Prostate gland (tissue), 2 donors: ENCODE results near the gene ASTL. TPM values are rescaled to one million over a fixed set of nuclear protein-coding genes. Genes with fewer than 3 reads are reported as not detected.

Experiments
- DNase-seq: peaks from one replicate; pipeline ENCODE4 v3.0.0-alpha.2; 2019; ENCODE audit warnings: low spot score
- H3K27ac ChIP-seq, 2 donors: fragments of 200-600 bp; sonication (generic); 2 replicates each; pipeline ENCODE4 v1.5.1; 2017 to 2019
- H3K27me3 ChIP-seq: fragments of 200-600 bp; sonication (generic); replicated peaks from 2 replicates; pipeline ENCODE4 v1.5.1; 2019; ENCODE audit not compliant: insufficient read depth
- H3K36me3 ChIP-seq, 2 donors: fragments of 200-600 bp; sonication (generic); 1 replicate in 1 of 2; 2 replicates in 1 of 2; pipeline versions ENCODE4 v1.5.1 to v1.8.1; 2017 to 2019
- H3K4me1 ChIP-seq: fragments of 200-600 bp; sonication (generic); replicated peaks from 2 replicates; pipeline ENCODE4 v1.5.1; 2019
- H3K4me3 ChIP-seq, 2 donors: fragments of 200-600 bp; sonication (generic); 2 replicates each; pipeline ENCODE4 v1.5.1; 2017 to 2019
- H3K9me3 ChIP-seq: fragments of 200-600 bp; sonication (generic); 2 replicates; pipeline ENCODE4 v1.5.1; 2017
- POLR2A ChIP-seq: fragments of 450-650 bp; IDR thresholded peaks from one replicate; pipeline ENCODE4 v1.6.1; 2016; ENCODE audit warnings: antibody characterized with exemption, mild to moderate bottlenecking
- POLR2AphosphoS5 ChIP-seq: sonication (generic); formaldehyde crosslinking; IDR thresholded peaks from one replicate; pipeline ENCODE4 v1.6.1; 2017; ENCODE audit warnings: antibody characterized with exemption
- WGBS: methylation state at CpG from one replicate; pipeline ENCODE4 v1.1.5; 2018; 5-methylcytosine and 5-hydroxymethylcytosine counted together
- intact Hi-C: fragments of 100-400 bp; cut with DNase I; formaldehyde crosslinking; loops from one replicate; pipeline ENCODE4 v1.14.2; 2022
- total RNA-seq, 2 donors: library from RNA; depleted of rRNA; stranded (reverse); fragments of >200 nt; gene quantifications; one replicate each; pipeline ENCODE4 v1.1.0, GENCODE V29; 2016
- TF ChIP-seq, protein P1 (sequence below), 4 experiments: fragments of 200-600 bp in 2 of 4; fragments of 450-650 bp in 2 of 4; sonication (generic) in 2 of 4; IDR thresholded peaks; 1 replicate in 3 of 4; 2 replicates in 1 of 4; pipeline ENCODE4 v1.5.1; 2016 to 2019; ENCODE audit warnings: antibody characterized with exemption in 4 of 4, mild to moderate bottlenecking in 2 of 4, moderate library complexity in 2 of 4

Gene ASTL
- total RNA-seq, 2 donors from 2014 or later = 0.57 TPM; not detected in 1

DNA sequence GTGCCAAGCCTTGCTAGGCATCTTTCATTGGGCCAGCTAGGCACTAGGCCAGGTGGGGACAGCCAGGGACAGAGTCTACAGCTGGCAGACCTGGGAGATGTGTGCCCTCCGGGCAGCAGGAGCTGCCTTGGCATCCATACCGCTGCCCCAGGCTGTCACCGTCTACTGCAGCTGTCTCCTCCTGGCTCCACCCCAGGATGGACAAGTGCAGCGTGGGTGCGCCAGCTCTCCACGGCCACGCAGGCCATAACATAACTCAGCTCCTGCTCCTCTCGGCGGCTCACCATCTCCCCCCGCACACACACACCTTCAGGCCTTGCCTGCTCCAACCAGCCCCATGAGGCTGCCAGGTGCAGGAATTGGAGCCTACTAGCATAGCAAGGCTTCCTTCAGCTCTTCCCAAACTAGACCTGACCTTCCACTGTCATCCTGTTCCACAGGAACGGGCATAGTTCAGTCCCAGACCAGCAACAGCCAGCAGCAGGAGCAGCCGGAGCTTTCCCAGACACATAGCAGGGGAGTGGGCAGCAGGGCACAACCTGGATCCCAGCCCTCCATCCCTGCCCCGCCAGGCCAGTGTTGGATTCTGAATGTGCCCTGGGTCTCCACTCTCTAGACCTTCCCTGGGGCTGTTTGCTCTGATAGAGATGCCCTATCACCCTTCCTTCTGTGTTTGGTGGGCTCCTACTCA is 19.5 kb downstream of the ASTL start:
- no peaks in the 10 kb centered on the region for H3K36me3 ChIP-seq
- no peaks in the 10 kb centered on the region for H3K27me3 ChIP-seq
- no peak overlapping the region for H3K4me3 ChIP-seq
- 40% methylated on average over 13 of the region's 13 CpGs for WGBS
- no peak for TF ChIP-seq POLR2AphosphoS5
- no peak for TF ChIP-seq POLR2A
- TF ChIP-seq, protein P1, sequence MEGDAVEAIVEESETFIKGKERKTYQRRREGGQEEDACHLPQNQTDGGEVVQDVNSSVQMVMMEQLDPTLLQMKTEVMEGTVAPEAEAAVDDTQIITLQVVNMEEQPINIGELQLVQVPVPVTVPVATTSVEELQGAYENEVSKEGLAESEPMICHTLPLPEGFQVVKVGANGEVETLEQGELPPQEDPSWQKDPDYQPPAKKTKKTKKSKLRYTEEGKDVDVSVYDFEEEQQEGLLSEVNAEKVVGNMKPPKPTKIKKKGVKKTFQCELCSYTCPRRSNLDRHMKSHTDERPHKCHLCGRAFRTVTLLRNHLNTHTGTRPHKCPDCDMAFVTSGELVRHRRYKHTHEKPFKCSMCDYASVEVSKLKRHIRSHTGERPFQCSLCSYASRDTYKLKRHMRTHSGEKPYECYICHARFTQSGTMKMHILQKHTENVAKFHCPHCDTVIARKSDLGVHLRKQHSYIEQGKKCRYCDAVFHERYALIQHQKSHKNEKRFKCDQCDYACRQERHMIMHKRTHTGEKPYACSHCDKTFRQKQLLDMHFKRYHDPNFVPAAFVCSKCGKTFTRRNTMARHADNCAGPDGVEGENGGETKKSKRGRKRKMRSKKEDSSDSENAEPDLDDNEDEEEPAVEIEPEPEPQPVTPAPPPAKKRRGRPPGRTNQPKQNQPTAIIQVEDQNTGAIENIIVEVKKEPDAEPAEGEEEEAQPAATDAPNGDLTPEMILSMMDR (IDR thresholded peaks at IDR 0.05) = no peak
- H3K9me3 ChIP-seq = no peaks in the 10 kb centered on the region
- no peaks in the 10 kb centered on the region for H3K4me1 ChIP-seq
- intact Hi-C loops = no loop called here
- no peak overlapping the region for H3K27ac ChIP-seq
- DNase-seq = no peak

DNA sequence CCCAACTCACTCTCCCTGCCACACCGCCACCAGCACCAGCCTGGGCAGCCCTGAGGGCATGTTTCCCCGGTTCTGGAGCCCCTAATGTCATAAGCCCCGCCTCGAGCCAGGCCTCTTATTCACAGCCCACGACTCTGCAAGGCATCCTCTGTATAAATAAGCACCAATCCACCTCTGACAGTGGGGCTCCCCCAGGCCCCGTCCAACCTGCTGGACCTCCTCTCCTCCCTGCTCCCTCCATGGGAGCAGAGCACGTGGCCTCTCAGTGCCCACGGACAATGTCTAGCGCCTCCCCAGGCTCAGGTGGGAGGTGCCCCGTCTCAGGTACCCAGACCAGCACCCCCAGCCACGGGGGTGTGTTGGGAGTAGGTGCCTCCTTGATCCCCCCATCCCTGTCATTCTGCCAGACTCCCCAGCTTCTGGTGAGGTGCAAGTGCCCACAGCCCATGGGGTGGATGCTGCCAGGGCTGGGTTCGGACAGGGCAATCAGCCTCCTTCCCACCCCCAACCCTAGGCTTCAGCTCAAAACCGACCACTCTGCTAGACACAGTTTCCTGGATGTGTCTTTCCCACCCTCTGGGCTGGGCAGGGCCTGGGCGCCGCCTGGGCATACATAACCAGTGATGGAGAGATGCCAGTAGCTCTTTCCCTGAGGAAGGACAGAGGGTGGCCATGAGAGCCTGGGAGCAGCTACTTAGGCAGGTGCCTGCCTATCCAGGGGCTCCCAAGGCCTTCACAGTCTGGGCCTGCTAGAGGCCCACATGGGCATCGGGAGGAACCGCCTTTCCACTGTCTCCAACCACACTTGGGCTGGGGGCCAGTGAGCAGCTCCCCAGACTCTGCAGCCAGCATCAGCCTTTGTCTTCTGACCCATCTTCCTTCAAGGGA is 20.4 kb downstream of the ASTL start:
- WGBS = 48% methylated on average over 15 of the region's 17 CpGs
- intact Hi-C loops = loop anchor here (2.0 kb wide), 1 partner anchor 125 kb away; no protein-coding TSS in a partner anchor
- Histone ChIP-seq H3K4me3 (no peak overlapping the region), H3K36me3 (no peaks in the 10 kb centered on the region), H3K9me3 (no peaks in the 10 kb centered on the region), H3K27ac (no peak overlapping the region), H3K27me3 (no peaks in the 10 kb centered on the region), H3K4me1 (no peaks in the 10 kb centered on the region)
- DNase-seq = no peak
- TF ChIP-seq POLR2A (no peak), POLR2AphosphoS5 (no peak)
- TF ChIP-seq, protein P1 (IDR thresholded peaks at IDR 0.05) = no peak

DNA sequence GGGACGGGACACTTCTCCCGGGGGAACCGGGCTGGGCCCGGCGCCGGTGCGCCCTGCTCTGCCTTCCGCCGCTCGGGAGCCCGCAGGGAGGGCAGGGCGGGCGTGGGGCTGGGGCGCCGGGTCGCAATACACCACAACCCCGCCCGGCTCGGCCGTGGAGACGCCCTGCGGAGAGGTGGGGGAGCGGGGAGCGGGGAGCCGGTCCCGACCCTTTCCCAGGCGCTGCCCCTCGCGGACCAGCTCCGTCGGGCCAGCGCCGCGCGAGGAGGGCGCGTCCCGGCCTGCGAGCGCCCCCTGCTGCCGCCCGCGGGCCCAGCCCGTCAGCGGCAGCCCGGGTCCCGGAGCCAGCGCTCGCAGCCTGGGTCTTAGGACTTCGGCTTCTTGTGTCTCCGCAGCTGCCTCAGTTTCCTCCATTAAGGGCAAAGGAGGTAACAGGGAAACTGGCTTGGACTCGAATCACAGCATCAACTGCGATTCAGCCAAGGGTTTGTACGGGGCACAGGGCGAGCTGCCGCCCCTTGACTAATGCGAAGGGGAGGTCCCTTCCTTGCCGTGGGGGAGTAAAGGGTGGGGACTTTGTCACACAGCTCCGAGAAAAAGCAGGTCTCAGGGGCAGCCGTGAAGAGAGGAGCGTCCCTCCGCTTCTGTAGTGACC is 21.3 kb downstream of the ASTL start:
- Histone ChIP-seq H3K36me3 (no peaks in the 10 kb centered on the region), H3K4me3 (peak overlapping the region; percentile 44 to 65), H3K27ac (peak overlapping the region in 1 of 2 donors; percentile 59), H3K9me3 (no peaks in the 10 kb centered on the region), H3K4me1 (no peaks in the 10 kb centered on the region), H3K27me3 (no peaks in the 10 kb centered on the region)
- TF ChIP-seq, protein P1 (IDR thresholded peaks at IDR 0.05) = peak; percentile 74 to 96 (median 86)
- no peak for TF ChIP-seq POLR2AphosphoS5
- under 1% methylated on average over 34 of the region's 62 CpGs for WGBS
- peak; percentile 16 for DNase-seq
- intact Hi-C loops = loop anchor here (2.0 kb wide), 1 partner anchor 124 kb away; no protein-coding TSS in a partner anchor

DNA sequence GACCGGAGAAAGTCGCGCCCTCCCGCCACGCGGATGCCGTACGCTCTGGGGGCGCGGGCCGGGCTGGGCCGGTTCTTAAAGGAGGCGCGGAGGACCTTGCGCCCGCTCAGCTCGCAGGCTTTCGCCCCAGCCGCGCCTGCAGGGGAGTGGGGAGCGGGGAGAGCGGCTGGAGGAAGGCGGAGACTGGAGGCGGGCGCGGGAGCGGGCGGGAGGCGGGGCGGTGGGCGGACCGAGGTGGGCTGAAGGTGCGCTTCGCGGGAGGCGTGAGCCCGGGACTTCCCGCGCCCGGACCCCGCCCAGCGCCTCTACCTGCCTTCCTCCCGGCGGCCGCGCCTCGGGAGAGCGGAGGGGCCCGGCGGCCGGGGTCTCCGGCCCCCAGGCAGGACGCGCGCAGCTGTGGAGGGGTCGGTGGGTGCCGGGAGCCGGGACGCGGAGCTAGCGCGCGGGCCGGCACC is 21.9 kb downstream of the ASTL start, which contains the start of gene ADRA2B:
ADRA2B (minus strand) TSS at position 148 of the 455 bp plus-strand sequence. CDS start 422 bp downstream, outside the sequence.
- H3K4me3 ChIP-seq = peak within 1 kb of the TSS; percentile 44 to 65
- no peaks in the 10 kb centered on the region for H3K36me3 ChIP-seq
- H3K4me1 ChIP-seq = no peaks in the 10 kb centered on the region
- TF ChIP-seq POLR2A (peak; percentile 45), POLR2AphosphoS5 (peak; percentile 8)
- TF ChIP-seq, protein P1 (IDR thresholded peaks at IDR 0.05) = no peak
- no peaks in the 10 kb centered on the region for H3K27me3 ChIP-seq
- 0% methylated on average over 20 of the region's 64 CpGs for WGBS
- DNase-seq = peak; percentile 77
- intact Hi-C loops = loop anchor here (2.0 kb wide), 1 partner anchor 124 kb away; no protein-coding TSS in a partner anchor
- H3K27ac ChIP-seq = peak within 1 kb of the TSS in 1 of 2 donors; percentile 59
- no peaks in the 10 kb centered on the region for H3K9me3 ChIP-seq
